ENCODE measurements around the gene ZNF799. TPM values are rescaled to one million over a fixed set of nuclear protein-coding genes. Genes with fewer than 3 reads are reported as not detected.

Gene ZNF799
- total RNA-seq, 4 donors from 2014 or later, result 6.2 to 7.5 (median 6.6) TPM

GRCh38 chr19:12411893-12412292 is 10.8 kb upstream of the ZNF799 start:
- TF ChIP-seq CTCF (IDR thresholded peaks at IDR 0.05; ENCODE audit: low read depth), result no peak

GRCh38 chr19:12380444-12380737 is 20.7 kb downstream of the ZNF799 start:
- no peak for TF ChIP-seq CTCF (IDR thresholded peaks at IDR 0.05; ENCODE audit: low read depth)

DNA sequence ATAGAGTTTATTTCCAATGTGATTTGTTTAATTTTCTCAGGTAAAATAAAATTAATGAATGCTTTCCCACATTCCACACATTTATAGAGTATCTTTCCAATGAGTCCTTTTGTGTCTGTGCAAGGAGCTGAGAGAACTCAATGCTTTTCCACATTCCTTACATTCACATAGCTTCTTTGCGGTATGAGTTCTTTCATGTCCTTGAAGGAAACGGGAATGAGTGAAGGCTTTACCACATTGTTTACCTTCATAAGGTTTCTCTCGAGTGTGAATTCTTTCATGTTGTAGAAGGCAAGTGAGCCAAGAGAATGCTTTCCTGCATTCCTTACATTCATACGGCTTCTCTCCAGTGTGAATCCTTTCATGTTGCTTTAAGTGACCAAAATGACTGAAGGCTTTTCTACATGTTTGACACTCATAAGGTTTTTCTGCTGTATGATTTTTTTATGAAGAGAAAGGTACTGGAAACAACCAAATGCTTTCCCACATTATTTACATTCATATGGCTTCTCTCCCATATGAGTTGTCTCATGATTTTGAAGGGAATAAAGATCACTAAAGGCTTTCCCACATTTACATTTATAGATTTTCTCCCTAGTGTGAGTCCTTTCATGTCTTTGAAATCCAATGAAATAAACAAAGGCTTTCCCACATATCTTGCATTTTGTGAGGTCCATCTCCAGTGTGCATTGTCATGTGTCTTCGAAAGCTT is 21.2 kb downstream of the ZNF799 start:
- no peak for TF ChIP-seq CTCF (IDR thresholded peaks at IDR 0.05; ENCODE audit: low read depth)

DNA sequence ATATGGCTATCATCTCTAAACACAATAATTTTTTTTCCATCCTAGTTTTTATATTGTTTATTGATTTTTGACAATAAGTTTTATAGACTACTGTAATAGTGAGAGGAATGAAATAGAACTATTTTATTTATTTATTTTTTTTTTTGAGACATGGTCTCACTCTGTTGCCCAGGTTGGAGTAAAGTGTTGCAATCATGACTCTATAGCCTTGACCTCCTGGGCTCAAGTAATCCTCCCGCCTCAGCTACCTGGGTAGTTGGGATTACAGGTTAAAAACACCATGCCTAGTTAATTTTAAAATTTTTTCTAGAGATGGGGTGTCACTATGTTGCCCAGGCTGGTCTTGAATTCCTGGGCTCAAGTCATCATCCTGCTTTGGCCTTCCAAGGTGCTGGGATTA is 27.0 kb downstream of the ZNF799 start:
- TF ChIP-seq CTCF (IDR thresholded peaks at IDR 0.05; ENCODE audit: low read depth), result no peak

DNA sequence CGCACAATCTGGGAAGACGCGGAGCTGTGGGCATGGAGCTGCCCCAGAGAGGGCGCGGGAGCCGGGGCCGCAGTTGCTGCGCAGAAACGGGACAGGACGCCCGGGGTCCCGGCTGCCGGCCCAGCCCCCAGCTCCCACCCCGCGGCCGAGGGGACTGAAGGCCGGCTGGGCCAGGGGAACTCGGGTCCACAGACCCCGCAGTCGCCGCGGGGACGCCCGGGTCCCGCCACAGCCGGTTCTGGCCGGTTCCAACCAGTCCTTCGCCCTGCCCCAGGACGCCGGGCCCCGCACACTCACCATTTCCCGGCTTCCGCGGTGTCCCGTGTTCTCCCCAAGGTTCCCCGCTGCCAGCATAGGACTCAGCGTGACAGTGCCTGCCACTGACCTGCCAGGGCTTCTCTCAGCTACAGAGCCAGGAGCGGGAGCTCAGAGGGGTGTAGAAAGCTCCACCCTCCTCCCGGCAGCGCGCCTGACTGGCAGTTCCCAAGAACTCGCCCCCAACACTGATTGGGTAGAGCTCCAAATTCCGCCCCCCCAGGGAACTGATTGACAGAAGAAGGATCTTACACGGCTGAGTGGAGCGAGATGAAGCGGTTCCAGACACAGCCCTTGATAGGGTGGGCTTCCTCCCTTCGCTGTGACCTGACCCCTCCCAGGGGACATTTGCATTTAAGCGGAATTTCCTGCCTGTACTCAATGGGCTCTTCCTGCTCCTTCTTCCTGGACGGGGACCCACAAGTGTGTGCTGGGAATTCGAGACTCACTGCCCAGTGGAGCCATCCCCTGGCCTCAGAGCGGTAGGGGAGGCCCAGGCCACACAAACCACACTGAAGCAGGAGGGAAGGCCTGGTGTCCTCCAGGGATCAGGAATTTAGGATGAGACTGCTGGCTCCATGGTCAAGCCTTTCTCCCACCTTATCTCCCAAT is 35.6 kb downstream of the ZNF799 start, which contains the start of gene ZNF442:
Gene ZNF442 (minus strand): TSS at position 448 of the 927 bp plus-strand sequence. CDS start 2,052 bp downstream, outside the sequence.
- TF ChIP-seq CTCF (IDR thresholded peaks at IDR 0.05; ENCODE audit: low read depth), result no peak

GRCh38 chr19:12364391-12365235 is 36.5 kb downstream of the ZNF799 start:
- no peak for TF ChIP-seq CTCF (IDR thresholded peaks at IDR 0.05; ENCODE audit: low read depth)
